ENCODE results near the gene CSNK1D.

The CSNK1D gene

DNA sequence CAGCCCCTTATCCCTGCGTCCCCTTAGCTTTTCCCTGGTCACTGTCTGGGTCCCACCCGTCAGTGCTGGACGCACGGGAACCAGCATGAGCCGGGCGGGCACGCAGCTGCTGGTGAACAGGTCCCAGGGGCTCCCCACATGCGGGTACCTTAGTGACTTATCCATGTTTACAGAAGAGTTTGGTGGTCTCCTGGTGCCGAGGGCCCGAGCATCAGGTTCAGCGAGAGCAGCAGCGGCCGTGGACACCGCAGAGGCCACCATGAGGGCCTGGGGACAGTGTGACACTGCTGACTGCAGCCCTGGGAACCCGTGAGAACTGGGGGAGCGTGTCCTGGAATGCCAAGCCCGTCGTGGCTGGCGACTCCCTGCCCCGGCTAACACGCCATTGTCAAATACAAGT, 37.4 kb upstream of the CSNK1D start:
- DNase-seq (ENCODE audit: low read depth, low spot score), result no peak

DNA sequence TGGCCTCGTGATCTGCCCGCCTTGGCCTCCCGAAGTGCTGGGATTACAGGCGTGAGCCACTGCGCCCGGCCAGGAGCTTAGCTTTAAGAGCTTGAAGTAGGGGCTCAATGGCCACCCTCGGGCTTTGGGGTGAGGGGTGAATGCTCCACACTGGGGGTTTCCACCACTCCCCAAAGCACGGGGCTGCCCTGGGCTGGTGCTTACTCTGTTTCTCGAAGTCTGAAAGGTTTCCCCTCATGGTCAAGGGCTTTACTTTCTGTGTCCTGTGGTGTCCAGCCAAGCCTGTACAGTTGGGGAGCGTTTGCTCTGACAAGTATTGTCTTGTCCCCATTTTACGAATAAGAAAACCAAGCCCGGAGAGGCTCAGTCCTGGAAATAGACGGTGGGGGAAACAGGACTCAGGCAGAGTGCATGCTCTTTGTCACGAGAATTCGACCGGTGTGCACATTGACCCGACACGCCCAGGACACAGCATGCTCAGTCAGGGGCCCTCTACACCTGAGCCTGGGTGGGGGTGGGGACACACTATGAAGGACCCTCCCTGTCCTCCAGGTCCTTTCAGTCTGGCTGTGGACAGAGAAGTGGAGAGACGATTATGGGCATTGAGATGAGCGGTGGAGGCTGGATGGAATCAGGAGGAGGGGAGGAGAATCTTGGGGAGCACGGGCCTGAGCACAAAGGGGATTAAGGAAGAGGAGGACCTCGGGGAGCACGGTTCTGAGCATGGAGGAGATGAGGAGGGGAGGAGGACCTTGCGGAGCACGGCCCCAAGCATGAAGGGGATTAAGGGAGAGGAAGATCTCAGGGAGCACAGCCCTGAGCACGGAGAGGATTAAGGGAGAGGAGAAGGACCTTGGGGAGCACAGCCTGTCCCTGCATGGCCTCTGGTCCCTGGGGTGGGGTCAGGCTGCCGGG, 36.4 kb upstream of the CSNK1D start:
- DNase-seq (ENCODE audit: low read depth, low spot score), result no peak

DNA sequence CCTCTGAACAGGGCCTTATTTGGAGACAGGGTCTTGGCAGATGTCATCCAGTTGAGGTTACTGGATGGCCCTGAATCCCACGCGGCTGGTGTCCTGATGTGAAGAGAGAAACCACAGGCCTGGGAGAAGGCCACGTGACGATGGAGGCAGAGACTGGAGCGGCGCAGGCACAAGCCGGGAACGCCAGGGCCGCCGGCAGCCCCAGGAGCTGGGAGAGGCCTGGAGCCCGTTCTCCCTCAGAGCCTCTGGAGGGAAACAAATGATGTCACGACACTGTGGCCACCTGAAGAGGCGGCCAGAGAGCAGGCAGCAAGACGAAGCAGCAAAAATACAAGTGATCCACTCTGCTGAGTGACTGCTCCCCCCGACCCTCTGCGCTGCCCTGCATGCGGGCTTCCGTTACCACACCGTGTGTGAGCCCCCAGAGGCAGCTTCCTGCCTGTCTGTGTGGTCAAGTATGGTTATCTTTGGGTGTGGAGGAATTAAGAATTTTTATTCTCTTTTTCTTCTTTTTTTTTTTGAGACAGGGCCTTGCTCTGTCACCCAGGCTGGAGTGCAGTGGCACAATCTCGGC, 32.3 kb upstream of the CSNK1D start:
- DNase-seq (ENCODE audit: low read depth, low spot score), result no peak

DNA sequence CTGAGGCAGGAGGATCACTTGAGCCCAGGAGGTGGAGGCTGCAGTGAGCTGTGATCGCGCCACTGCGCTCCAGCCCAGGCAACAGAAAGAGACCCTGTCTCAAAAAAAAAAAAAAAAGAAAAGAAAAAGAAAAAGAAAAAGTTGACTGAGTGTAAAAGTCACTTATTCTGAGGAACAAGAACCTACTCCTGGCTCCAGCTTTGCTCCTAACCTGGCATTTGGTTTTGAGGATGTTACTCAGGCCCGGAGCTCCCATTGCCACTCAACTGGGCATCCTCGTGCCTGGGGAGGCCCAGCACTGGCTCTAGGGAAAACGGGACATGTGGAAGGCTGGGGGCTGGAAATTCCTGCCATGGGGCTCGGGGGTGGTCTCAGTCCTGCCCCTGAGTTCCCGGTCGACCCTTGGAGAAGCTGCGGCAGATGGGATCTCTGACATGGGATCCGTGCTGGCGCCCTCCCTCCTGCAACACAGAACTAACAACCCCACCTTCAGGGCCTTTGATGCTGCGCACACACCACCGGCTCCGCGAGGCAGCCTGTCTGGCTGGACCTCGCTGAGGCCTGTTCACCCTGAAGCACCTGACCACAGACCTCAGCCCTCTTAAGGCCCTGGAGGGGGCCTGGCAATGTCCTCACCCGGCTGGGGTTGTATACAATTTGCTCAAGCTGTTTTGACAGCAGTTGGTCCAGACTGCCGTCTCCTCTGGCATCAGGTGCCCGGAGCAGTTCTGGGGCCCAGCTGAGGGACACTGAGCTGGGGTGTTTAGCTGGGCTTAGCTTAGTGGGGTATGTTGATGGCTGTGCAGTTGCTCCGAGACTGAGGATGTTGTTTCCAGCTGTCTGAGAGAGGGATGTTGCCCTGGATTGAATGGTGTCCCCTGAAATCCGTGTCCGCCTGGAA, 31.6 kb upstream of the CSNK1D start:
- no peak for DNase-seq (ENCODE audit: low read depth, low spot score)

DNA sequence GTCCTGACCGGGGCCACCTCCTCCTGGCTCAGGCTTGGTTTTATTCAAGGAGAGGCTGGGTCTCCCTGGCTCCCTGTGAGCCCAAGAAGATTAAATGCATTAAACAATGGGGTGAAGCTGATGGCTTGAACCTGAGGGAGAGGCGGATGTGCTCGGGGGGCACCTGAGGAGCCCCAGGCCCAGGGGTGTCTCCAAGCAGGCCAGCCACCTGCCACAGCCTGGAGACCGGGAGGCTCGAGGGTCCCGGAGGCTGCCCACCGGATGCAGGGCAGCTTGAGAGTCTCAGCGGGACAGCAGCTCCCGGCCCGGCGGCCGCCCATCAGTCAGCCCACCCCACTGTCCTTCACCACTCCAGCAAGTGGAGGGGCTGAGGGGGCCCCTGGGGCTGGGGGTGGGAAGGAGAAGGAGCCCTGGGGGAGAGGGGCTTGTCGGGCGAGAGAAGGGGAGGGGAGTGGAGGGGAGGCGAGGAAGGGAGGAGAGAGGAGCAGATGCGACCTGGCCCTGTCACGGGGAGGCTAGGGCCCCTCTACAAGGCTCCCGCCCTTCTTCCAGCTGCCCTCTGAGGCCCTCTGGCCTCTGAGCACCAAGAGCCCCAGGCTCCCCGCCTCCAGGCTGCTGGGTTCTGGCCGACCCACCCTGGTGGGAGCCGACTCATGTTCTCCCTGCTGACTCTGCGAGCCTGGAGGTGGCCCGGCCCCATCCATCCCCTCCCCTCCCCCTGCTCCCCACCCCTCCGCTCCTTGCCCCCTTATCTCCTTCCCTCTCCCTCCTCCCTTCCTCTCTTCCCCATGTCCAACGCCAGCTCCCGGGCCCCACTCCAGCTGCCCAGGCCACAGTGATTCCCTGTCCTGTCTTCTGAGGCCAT, 30.7 kb upstream of the CSNK1D start:
- DNase-seq (ENCODE audit: low read depth, low spot score), result no peak

DNA sequence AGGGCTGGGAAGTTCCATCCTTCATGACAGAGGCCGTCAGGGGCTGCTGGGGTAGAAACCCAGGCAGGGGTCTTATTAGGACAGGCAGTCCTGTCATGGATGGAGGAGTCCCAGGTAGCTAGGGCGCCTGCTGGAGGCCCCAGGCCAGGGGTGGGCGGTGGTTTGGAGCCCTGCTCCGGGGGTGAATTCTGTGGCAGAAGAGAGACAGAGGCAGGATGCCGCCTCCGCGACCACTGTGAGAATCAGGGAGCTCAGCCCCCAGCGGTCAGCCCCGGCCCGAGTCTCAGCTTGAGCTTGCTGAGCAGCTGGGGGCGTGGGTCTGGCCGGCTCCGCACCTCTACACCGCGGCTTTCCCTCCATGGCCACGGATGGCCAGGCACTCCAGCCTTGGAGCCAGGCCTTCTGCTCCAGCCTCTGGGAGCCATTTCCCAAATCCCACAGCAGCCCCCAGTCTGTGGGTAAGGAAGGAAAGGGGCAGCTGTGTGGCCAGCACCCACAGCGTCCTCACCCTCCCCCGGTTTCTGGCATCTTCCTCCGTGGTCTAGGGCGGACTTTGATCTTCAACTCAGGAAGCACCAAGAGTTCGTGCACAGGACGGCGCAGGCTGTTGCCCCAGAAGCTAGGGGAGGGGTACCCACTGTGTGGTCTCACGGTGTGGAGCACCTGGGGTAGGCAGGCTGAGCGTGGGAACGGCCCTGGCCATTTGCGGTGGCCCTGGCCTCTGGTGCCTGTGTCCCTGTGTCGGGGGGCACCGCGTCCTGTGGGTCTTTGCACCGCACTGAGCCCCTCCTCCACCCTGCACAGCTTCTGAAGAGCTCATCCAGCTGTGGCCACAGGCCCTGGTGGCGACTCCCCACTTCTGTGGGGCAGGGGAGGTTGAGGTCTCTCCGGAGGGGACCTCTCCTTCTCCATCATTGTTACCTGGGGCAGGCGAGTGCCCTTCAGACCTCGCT, 29.8 kb upstream of the CSNK1D start:
- no peak for DNase-seq (ENCODE audit: low read depth, low spot score)

DNA sequence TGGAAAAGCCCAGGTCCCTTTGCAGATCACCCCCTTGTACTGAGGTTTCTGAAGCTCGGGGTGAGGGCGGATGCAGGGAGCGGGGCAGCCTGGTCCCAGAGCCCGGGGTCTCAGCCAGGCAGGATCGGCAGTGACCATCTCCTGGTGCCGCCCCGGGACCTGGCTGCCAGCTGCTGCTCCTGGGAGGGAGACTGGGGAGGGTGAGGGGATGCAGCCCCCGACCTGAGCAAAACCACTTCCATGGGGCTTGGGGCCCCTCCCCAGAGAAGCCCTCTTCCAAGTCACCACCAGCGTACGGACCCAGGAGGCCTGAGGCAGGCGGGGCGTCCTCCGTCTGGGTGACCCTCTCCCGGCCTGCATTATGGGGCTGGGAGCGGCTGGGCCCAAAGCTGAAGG, 29.1 kb upstream of the CSNK1D start:
- no peak for DNase-seq (ENCODE audit: low read depth, low spot score)

DNA sequence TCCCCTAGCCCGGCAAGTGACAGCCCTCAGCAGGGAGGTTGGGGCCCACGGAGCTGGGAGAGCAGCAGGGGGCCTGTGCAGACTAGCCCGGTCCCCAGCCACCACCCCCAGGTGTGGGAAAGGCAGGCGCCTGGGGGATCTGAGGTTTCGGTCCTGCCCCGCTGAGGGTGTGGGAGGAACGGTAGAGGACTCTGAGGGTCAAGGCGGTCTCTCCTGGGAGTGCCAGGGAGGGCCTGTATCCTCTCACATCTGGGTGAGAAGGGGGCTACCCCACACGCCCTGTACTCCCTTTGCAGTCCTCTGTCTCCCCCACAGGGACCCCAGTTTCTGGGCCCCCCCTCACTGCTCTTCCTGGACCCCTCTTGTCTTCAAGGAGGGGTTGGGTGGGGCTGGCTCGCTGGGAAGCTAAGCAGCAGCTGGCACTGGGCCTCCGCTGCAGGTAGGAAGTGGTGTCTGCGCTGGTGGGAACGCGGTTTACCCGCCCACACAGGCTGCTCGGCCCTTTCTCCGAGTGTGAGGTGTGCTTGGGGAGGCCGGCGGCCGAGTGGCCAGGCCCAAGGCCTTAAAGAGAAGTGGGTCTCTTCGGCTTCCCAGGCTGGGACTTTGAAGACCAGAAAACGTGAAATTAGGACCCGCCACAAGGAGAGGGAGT, 28.5 kb upstream of the CSNK1D start:
- DNase-seq (ENCODE audit: low read depth, low spot score), result no peak

DNA sequence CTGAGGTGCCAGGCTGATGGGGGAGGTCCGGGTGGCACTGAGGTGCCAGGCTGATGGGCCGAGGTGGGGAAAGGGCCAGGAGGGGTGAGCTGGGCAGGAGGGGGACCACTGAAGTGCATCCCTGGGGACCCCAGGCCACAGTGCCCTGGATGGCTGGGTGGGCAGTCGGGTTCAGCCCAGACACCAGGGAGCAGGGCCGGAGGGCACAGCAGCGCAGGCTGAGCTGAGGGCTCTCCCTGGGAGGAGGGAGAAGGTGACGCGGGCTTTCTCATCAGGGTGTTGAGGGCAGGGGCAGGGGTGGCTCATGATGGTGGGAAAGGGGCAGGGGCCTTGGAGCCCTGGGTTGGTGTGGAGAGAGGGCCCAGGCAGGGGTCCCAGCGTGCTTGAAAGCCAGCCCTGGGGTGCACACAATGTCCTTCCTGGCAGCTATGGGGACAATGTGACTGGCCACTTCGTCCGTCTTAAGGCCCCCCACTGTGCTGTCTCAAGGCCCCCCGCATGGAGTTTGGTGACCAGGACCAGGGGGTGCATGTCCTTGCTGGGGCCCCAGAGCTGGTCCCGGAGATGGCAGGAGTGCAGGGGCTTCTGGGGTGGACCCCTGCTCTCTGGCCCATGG, 27.9 kb upstream of the CSNK1D start:
- DNase-seq (ENCODE audit: low read depth, low spot score), result no peak

DNA sequence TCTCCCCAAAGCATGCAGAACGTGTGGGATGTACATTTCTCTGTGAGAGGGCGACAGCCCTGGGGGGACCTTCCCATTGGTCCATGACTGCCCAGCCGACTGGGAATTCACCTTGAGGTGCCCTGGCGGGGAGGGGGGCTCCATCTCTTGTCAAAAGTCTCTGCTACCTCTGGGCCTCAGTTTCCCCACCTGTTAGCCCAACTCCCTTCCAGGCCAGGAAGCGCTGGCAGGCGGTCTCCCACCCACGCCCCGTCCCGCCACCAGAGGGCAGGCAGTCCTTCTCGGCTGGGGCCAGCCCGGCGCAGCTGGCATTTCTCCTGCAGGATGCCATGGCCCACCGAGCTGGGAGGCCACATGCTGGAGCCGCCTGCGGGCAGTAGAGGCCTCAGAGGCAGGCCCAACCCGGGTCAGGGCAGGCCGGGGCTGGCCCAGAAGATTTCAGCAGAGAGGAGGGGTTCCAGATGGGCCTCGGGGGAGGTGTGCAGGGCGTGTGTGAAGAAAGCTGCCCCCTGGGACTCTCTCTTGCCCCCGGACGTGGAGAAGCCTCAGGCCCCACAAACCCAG, 27.3 kb upstream of the CSNK1D start:
- no peak for DNase-seq (ENCODE audit: low read depth, low spot score)

DNA sequence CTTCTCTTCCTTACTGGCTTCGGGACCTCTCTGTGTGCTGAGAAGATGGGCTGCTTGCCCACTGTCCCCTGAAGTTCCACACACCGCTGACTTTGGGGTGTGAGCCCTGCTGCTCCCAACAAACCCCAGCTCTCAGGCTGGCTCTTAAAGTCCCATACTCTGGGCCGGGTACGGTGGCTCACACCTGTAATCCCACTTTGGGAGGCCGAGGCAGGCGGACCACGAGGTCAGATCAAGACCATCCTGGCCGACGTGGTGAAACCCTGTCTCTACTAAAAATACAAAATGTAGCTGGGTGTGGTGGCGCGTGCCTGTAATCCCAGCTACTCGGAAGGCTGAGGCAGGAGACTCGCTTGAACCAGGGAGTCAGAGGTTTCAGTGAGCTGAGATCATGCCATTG, 26.7 kb upstream of the CSNK1D start:
- DNase-seq (ENCODE audit: low read depth, low spot score), result no peak

DNA sequence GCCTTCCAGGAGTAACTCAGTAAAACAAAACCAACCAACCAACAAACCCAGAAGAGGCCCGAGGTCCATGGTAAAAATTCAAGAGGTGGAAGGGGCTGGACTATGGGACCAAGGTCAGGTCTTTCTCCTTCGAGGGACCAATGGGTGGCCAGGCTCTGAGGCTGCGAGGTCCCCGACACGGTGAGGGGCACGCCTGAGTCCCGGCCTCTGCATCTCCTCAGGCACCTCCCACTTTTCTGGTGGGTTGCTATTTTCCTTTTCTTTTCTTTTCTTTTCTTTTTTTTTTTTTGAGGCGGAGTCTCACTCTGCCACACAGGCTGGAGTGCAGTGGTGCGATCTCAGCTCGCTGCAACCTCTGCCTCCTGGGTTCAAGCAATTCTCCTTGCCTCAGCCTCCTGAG, 26.0 kb upstream of the CSNK1D start:
- no peak for DNase-seq (ENCODE audit: low read depth, low spot score)

DNA sequence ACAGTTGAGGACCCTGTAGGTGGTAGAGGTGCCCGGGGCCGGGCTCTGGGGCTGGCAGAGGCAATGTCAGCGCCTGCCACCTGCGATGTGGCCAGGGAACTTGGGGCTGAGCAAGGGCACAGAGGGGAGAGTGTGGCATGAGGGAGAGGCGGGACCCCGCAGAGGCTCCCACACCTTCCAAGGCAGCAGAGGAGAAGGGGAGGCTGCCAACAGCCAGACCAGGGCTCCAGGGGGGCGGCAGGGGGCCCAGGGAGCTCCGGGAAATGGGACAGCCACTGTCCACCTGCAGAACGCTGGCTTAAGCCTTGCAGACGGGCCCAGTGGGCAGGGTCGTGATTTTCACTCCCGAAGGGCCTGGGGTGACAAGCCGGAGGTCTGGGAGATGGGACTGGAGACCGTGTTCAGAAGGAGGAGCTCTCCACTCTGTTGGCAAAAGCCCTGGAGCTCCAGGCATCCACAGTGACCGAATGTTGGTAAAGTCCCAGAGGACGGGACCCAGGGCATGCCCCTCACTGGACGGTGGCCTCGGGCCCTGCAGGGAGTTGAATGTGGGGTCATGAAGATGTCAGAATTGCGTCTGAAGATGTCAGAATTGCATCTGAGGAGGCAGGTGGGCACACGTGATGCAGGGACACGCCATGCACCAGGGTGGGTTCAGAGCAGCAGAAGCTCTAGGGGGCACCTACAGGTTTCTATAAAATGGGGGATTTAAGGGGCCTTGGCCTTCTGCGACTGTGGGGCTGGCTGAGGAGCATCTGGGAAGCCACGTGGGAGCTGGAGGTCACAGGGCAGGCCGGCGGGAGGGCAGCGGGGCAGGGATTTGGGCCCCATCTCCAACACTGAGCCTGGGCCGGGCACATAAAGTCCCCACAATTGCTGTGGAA, 25.3 kb upstream of the CSNK1D start:
- DNase-seq (ENCODE audit: low read depth, low spot score), result no peak

DNA sequence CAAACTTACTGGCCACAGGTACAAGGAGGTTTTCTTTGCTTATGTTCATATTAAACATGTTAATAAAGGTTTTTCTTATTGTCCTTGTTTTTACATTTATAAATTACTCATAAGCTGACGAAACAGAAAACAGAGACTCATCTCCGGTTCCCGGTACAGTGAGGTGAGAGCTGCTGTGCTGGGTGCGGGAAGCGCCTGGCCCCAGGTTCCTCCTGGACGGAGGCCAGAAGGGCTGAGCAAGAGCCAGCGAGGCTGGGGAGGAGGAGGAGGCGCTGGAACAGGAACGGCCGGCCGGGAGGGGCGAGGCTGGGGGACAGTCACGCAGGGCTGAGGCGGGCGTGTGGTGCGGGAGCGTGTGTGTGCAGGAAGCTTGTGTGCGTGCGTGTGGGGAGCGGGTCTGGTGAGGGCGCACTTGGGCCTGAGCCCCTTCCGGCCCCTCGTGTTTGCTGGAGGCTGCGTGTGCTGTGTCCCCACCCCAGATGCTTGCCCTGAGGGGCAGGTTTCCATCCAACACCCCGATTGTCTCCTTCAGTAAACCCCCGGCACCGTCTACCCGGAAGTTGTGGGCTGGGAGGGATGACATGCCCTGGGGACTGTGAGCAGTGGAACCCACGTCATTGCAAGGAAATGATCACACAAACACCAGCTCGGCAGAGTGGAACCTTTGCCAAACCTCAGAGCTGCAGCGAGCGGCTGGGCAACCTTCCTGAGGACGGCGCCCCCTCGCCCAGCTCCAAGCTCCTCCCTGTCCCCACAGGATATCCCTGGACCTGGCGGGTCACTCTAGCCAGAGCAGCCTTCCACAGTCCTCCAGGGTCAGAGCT, 24.4 kb upstream of the CSNK1D start:
- peak; percentile 79 for DNase-seq (ENCODE audit: low read depth, low spot score)

DNA sequence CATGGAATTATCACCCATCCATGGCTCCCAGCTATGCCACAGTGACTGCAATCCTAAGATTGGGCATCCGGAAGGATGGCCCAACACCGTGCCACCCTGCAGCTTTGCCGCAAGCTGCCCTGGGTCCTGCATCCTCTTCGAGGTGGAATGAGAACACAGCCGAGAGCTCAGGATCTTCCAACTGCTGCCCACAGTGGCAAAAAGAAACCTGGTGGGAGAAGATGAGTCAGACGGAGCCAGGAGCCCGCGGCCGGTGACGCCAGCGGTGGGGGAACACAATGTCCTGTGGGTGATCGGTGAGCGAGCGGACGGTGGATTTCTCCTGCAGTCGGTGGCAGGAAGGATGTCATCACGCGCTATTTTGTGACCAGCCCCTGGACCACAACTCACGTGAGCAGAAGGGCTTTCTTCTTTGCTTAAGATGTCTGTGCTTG, 23.8 kb upstream of the CSNK1D start:
- DNase-seq (ENCODE audit: low read depth, low spot score), result peak; percentile 79

DNA sequence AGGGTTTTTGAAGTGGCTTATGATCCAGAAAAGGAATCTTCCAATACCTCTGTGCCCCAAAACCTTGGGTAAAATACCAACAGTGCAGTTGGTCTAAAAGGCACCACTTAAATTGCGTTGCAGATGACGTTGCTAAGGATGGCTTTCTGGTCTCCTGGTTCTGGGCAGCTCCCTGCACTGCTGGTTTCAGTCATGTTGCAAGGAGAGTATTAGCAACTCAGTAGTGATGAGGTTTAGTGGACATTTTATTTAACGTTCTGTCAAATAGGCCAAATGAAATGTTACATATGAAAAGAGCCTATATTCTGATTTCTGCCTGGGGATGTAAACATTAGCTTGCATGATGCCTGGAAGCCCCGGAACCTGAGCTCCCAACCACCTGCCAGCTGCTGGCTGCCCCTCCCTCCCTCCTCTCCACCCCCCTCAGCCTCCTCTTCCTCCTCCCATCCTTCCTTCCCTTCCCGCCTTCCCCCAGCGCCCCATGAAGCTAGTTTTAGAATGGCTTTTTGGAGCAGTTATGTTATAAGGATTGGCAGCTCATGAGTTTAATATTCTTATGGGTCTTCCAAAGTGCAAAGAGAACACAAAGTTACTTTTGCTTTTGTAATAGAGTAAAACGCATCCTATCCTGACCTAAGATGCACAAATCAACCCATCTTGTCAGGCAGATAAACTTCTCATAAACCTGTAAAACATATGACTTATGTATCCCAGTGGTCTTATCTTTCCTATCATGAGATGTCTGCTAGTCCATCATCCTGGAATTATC, 23.2 kb upstream of the CSNK1D start:
- no peak for DNase-seq (ENCODE audit: low read depth, low spot score)

Measured in smooth muscle cell of the brain vasculature (primary cell).